DMS53 (cell line): Measurements from ENCODE around the gene RSPO4.
A peak's percentile ranks its signal among the peaks of the same experiment; 100 is the strongest.

Experiments used
- DNase-seq: peaks from one replicate; lab custom pipeline; 2025; lab: John Stamatoyannopoulos, UW

The RSPO4 gene

DNA sequence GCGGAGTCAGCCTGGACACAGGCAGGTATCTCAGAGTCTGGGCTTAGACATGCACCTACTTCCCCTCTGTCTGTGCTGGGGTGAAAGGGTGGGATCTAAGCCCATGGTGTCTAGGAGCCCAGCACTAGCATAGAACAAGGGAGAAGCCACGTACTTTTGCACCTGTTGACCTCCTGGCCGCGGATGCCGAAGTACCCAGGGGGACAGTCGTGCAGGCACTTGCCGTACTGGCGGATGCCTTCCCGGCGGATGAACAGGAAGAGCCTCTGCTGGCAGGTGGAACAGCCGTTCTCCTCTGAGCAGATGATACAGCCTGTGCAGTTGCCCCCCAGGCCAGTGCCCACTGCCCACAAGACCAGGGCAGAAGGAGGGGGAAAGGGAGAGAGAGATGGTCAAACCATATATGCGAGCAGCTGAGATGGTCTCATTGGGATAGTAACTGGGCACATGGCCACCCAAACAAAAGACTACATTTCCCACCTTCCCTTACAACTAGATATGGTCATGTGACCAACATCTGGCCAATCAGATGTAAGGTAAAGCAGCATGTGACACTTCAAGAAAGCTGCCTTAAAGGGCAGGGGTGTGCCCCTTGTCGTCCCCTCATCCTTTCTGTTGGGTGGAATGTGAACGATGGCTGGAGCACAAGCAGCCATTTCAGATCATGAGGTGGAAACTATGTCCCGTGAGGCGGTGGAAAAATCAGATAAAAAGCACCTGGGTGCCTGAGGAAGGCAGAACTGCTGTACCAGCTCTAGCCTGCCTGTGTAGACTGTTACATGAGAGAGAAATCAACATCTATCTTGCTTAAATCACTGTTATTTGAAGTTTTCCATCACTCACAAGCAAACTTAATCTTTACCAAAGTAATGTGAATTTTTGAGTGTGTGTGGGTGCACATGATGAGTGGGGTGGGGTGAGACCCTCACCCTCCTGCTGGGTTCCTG is 34.0 kb downstream of the RSPO4 start:
- peak; percentile 34 for DNase-seq

DNA sequence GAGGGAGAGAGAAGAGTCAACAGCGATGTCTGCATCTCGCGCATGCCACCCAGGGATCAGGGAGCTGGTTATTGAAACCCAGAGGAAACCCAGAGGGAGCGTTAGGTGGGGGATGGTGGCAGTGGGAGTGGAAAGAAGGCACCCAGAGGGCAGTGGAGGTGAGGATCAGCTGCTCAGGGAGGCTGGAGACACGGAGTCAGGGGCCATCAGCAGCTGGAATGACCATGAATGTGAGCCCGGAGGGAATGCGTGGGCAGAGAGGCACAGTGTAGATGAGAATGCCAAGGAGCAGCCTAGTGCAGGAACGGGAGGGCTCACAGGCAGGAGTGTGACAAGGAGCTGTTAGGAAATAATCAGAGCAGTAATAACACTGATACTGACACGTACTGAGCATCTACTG is 36.2 kb downstream of the RSPO4 start:
- no peak for DNase-seq

DNA sequence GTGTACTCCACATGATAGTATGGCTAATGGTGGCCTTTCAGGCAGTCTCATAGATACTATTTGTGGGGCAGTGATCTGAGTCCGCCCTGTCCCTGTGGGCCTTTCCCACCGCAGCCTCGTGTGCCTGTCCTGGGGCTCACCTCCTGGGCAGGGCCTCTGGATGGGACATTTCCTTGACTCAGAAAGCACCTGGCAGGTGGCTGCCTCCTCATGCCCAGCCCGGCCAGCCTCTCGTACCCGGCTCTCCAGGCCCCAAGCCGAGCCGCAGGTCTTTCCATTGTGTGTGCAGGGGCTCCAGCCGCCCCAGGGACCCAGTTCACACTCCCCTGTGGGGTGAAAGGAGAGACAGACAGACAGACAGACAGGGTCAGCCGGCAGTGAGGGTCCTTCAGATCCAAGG is 38.3 kb downstream of the RSPO4 start:
- no peak for DNase-seq

DNA sequence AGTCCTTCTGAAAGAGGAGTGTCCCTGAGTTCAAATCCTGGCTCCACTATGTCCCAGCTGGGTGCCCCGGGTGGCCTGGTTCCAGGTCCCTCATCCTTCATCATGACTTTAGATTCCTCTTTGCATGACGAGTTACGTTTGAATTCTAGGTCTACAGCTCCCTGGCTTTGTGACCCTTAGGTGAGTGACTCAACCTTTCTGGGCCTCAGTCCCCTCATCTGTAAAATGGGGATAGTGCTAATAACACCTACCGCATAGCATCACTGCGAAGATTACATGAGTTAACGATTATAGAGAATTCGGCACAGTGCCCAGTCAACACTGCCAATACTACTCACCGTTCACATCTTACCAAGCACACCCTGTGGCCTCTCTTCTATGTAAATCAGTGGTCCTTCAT is 39.4 kb downstream of the RSPO4 start:
- DNase-seq, result no peak

DNA sequence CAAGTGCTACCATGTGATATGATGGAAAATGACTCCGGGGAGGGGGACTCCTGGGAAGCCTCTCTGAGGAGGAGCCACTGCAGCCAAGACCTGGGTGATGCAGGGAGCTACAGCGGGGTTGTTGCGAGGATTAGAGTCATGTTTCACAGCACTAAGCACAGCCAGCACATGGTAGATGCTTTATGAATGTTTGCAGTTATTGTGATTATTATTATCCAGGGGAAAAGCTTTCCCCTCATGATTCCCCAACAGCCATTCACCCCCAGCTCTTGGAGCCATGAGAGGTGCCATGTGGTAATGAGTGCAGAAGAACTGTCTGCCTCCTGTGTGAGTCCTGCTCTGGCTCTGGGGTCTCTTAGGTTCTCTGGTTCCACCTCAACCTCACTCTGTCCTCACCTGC is 39.9 kb downstream of the RSPO4 start:
- DNase-seq, result no peak

DNA sequence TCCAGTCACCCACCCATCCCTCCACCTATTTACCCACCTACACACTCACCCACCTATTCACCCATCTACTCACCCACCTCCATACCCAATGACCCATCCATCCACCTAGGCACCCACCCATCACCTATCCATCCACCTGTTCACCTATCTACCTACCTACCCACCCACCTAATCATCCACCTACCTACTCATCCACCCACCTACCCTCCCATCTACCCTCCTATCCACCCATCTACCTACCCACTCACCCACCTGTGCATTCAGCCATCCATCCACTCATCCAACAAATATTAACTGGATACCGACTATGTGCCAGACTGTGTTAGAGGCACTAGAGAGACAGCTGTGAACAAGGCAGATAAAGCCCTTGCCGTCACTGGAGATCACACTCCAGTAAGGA is 40.3 kb downstream of the RSPO4 start:
- DNase-seq, result no peak

DNA sequence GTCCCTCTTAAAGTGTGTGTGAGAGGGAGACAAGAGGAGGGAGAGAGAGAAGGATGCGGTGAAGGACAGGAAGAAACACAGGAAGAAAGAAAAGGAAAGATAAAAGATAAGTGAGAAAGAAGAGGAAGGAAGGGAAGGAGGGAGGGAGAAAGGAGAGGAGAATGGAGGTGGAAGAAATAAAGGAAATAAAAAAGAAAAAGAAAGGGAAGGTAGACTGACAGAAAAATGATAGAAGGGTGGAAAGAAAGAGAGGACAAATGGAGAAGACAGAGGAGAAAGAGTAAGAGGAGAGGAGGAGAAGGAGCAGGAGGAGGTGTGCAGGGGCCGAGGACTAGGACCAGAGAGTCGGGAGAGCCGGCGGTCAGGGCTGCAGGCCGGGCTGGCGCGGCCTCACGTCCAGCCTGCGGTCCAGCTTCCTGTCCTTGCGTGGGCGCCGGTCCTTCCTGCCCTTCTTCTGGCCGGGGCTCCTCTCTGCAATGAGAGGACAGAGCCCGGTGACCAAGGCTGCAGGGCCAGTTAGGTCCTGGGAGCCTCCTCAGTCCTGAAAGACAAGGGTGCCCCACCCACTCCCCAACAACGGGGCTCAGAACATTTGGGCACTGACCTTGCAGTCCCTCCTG is 42.0 kb downstream of the RSPO4 start:
- no peak for DNase-seq

DNA sequence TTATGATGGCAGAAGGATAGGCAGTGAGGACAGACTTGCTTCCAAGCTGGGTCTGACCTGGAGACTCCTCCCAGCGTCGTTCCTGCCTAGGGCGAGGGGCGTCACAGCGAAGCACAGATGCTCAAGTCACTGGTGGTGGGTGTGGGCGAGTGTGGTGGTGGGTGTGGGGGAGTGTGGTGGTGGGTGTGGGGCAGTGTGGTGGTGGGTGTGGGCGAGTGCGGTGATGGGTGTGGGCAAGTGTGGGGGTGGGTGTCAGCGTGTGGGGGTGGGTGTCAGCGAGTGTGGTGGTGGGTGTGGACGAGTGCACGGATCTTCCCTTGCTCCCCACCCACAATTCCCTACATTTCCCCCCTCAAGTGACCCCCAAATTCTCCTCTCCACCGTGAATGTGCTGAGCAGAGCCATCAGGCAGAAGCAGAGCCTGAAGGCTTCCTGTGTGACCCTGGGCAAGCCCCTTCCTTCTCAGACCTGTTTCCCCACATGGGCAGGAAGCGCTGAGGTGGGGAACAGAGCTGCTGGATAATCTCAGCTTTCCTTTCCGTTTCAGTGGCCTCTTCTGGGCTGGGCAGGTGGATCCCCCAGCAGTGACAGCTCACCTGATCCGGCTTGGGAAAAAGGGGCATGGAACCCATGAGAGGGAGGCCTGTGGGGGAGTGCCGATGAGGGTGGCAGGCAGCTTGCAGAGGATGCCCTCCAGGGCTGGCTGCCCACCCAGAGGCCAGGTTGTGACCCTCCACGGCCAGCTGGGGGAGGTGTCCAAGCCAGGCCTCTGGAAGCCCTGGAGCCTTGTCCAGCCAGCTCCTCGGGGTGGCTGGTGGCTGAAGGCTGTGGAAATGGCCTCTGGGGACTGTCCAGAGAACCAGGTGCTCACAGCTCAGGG is 42.9 kb downstream of the RSPO4 start:
- no peak for DNase-seq

DNA sequence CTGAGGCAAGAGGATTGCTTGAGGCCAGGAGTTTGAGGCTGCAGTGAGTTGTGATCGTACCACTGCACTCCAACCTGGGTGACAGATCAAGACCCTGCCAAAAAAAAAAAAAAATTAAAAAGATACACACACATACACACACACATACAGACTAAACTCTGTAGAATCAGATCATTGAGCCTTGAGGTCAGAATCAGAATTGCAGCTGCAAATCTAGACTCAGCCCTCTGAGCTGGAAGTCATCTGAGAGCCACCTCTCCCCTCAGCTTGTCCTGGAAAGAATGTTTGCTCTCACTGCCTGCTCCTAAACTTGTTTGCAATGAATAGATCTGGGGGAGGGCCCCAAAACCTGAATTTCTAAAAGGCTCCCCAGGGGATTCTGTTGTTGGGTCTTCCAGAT is 44.6 kb downstream of the RSPO4 start:
- peak; percentile 42 for DNase-seq

DNA sequence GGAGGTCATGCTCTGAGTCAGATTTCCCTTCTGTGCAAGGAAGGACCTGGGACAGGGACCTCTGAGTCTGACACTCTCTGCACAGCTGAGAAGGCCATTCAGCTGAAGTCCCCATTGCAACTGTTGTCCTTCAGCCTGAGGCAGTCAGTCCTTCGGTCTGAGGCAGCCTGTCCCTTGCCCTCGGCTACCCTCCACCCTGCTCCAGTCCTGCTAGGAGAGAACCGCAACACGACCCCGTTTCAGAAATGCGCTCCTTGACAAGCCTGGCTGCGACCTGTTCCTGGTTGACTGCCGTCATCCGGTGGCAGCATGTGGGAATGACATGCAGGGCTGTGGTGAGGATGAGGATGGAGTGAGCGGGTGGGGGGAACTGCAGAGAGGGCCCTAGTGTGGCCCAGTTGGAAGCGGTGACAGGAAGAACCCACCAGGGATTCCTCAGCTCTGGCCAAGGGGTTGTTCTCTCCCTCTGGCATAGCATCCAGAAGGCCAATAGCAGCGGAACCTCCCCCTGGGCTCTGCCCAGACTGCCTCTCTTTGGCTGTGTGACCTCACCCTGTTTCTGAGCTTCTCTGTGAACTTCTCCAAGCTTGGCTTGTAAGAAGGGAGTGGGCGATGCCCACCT is 45.7 kb downstream of the RSPO4 start:
- DNase-seq, result peak; percentile 77

DNA sequence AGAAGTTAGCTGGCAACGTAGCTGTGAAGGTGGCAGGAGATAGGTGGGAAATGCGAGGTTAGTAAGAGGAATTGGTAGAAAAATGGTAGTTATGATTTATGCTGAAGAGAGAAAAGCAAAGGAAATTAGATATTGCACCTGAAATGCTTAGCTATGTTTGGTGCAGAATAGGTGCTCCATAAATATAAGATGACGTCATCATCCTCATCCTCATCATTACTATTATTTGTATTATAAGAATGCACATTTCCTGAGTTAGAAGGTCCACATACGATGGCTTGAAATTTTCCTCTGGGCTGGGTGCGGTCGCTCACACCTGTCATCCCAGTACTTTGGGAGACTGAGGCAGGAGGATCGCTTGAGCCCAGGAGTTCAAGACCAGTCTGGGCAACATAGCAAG is 46.5 kb downstream of the RSPO4 start:
- DNase-seq, result no peak

DNA sequence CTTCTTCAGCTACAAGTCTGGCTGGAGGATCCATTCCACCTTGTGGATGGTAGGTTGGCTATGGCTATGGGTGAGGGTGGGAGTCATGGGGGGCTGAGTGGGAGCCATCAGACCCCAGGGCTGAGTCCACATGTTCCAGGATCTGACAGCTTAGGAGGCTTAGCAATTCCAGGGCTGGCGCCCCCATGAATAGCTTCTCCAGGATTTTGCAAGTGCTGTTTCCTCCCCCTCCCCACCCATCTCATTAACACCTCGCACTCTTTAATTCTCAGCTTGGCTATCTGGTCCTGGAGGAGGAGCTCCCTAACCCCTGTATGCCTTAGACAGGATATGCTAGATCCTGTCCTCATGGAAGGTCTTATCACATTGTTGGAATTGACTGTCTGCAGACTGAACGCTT is 47.0 kb downstream of the RSPO4 start:
- no peak for DNase-seq

DNA sequence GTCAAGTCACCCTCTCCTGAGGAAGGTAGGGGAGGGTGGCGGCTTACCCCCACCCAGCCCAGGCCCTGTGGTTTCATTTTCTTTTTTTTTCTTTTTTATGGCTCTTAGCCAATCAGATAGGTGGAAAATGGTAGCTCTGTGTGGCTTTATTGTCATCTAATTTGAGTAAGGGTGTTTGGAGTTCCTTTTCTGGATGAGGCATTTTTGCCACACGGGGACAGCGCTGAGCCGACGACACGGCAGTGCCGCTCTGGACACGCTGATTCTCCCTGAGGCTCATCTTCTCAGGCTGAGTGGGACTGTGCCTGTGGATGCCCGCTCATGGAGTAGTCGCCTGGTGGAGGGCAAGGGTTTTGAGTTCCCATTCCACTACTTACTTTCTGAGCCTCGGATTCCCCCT is 48.4 kb downstream of the RSPO4 start:
- DNase-seq, result peak; percentile 33

DNA sequence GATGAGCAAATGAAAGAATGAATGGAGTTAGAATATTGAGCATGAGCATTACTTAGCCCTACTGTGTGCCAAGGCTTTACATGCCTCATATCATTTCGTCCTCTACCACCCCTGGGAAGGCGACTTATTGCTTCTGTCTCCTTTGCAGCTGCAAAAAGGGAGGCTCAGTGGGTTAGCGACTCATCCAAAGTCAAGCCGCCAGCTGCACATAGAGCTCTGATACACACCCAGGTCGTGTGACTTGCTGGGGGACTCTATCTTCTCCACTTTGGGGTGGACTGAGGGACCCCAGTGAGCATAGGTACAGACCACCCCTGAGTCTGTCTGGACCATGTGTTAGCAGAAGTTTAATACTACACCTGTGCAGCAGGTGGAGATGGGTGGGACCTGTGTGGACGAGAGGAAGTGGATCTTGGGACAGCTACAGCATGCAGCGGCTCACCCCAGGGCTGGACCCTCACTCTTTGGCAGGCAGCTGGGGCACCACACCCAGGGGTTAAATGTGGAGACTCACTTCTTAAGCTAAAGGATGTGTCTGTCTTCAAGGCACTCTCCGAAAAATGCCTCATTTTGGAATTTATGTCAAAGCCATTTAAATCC is 49.8 kb downstream of the RSPO4 start:
- no peak for DNase-seq

DNA sequence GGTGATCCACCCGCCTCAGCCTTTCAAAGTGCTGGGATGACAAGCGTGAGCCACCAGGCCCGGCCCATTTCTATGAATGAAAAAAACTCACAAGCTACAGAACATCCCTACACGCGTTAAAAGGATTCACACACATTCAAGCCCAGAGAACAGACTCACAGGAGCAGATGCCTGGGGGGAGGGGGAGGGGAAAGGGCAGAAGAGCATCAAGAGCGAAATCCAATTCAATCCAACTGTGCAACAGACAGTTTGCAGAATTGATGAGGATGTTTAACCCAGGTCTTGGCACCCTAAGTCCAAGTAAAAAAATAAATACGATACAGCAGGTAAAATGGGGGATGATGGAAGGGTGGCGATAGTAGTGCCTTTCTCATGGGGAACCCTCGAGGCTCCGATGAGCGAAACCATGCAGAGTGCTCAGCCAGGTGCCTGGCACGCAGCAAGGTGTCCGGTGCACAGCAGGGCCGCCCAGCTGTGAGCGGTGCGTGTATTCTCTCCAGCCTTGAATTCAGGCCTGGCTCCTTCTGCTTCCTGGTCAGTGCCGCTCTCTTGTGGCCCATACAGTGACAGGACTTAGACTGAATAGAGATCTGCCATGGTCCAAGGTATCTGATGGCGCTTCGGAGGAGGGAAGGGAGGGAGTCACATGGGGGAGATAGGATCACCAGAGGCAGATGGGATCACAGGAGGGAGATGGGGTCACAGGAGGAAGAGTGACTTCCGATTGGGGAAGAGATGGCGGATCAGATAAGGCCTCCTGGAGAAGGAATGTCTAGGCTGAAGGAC is 50.5 kb downstream of the RSPO4 start:
- DNase-seq, result peak; percentile 49

DNA sequence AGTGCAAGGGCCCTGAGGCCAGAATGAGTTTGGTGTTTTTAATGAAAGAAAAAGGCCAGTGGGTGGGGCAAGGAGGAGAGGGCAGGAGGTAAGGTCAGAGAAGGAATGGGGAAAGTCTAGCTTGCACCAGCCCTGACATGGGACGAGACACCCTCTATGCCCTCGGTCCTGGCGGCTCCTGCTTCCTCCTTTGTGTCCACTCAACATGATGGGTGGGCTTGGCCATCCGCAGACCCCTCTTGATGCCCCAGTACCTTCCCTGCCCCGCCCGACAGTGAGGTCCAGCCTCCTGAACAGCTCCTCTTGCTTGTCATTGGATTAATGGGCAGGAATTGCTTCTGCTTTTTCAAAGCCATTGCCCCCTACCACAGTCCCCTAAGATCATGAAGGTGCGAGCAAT is 52.4 kb downstream of the RSPO4 start:
- DNase-seq, result no peak

DNA sequence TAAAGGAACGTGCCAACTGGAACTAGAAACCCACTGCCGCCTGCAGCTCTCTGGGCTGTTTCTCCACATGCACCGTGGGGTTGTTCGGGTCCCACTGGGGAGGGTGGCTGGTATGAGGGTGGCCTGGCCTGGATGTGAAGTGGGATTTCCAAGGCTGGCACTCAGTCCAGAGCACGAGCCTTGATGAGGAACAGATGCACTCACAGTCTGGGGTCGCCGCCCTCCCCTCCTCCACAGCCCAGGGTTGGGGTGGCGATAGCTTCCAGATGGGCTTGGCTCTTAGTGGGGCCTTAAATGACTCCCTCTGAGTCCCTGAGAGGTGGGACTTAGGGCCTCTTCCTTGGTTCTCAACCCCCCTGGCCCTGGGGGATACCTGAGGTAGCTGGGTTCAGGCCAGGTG is 55.3 kb downstream of the RSPO4 start:
- no peak for DNase-seq

DNA sequence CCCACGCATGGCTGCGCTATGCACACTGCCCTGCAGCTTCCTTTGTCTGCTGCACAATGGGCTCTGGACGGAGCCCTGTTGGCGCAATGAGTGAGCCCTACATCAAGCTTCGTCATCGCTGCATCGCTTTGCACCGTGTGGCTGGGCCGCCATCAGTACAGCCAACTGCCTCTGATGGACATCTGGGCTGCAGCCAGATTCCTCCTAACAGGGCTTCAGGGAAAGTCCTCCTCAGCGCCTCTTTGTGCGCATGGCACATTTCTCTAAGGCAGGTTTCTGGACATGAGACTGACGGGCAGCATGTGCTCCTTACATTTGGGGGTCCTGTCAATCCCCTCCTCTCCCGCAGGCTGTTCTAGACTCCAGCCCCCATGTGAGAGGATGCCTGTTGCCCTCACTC is 56.3 kb downstream of the RSPO4 start:
- no peak for DNase-seq

DNA sequence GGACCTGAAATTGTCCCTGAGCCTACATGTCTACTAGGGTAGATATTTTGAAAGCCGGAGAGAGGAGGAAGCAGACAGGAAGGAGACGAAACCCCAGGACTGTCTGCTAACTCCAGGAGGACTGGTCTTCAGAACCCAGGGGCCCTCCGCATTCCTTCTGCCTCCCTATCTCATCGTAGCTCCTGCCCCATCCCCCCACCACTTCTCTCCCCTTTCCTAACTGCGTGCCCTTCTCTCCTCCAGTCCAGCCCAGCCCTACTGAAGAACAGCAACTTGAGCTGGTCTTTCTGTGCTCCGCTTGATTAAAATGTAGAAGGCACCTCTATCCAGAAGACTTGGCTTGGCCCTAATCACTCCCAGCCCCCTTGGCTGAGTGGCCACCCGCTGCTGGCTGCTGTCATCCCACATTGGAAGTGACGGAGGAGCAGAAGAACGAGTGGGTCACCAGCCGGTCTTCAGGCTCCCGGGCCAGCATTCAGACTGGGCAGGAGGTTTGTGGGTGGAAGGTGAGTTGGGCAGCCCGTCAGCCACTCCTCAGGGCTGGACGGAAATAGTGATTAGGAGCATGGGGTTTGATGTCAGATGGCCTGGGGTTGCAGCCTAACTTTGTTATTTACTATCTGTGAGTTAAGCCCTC is 57.2 kb downstream of the RSPO4 start:
- no peak for DNase-seq

DNA sequence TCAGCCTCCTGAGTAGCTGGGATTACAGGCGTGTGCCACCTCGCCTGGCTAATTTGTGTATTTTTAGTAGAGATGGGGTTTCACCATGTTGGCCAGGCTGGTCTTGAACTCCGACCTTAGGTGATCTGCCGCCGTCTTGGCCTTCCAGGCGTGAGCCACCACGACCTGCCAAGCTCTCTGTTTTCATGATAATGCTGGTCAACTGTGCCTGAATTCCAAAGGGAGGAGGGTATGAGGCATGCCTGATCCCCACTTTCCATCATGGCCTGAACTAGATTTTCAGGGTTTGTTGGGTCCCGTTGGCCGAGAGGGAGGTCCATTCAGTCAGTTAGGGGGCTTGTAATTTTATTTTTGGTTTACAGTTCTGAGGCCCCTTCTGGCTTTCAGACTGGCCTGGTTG is 58.0 kb downstream of the RSPO4 start:
- no peak for DNase-seq
